GM12878 (cell line): Measurements from ENCODE around the gene MAML2. TPM values are rescaled to one million over a fixed set of nuclear protein-coding genes. Genes with fewer than 3 reads are reported as not detected.
A peak's percentile ranks its signal among the peaks of the same experiment; 100 is the strongest.

ENCODE experiments used
- CBX3 ChIP-seq: fragments of 200-600 bp; sonication (generic); IDR thresholded peaks from 2 replicates; pipeline ENCODE4 v1.6.1; 2016; ENCODE audit warnings: low read depth, borderline replicate concordance
- CHD4 ChIP-seq: fragments of 200-600 bp; sonication (generic); IDR thresholded peaks from 2 replicates; pipeline ENCODE4 v1.6.1; 2016; ENCODE audit warnings: mild to moderate bottlenecking
- HDAC2 ChIP-seq: fragments of 200-600 bp; sonication (generic); IDR thresholded peaks from 2 replicates; pipeline ENCODE4 v1.6.1; 2017
- JUNB ChIP-seq: IDR thresholded peaks from 2 replicates; pipeline ENCODE4 v1.6.1; 2016; ENCODE audit warnings: antibody characterized with exemption, mild to moderate bottlenecking
- KDM1A ChIP-seq: fragments of 200-600 bp; sonication (generic); IDR thresholded peaks from 2 replicates; pipeline ENCODE4 v1.6.1; 2016; ENCODE audit warnings: borderline replicate concordance
- KLF5 ChIP-seq: fragments of 450-650 bp; IDR thresholded peaks from 2 replicates; pipeline ENCODE4 v1.6.1; 2014; ENCODE audit warnings: mild to moderate bottlenecking; ENCODE audit not compliant: partially characterized antibody
- PAX5 ChIP-seq: IDR thresholded peaks from 2 replicates; pipeline ENCODE4 v1.6.1; 2011; ENCODE audit warnings: low read depth, low read length, borderline replicate concordance
- POLR2AphosphoS2 ChIP-seq: IDR thresholded peaks from 2 replicates; pipeline ENCODE4 v1.6.1; 2011; ENCODE audit warnings: low read depth, mild to moderate bottlenecking, low read length, improper control_type of control experiment, moderate library complexity
- RCOR1 ChIP-seq: conservative IDR thresholded peaks from 2 replicates; pipeline ENCODE4 v1.6.1; 2012; ENCODE audit warnings: low read depth, low read length, improper control_type of control experiment
- SP1 ChIP-seq: IDR thresholded peaks from one replicate; pipeline ENCODE4 v1.6.1; 2011; ENCODE audit warnings: low read depth, low read length
- STAT1 ChIP-seq: fragments of 450-650 bp; conservative IDR thresholded peaks from 2 replicates; pipeline ENCODE4 v1.6.1; 2014; ENCODE audit warnings: antibody characterized with exemption, mild to moderate bottlenecking
- TCF3 ChIP-seq: IDR thresholded peaks from 2 replicates; pipeline ENCODE4 v1.6.1; 2012; ENCODE audit warnings: low read depth, mild to moderate bottlenecking, low read length, borderline replicate concordance; ENCODE audit not compliant: insufficient read depth
- polyA plus RNA-seq, 11 experiments: library from polyadenylated mRNA; depleted of rRNA in 4 of 11; unstranded in 6 of 11; stranded (reverse) in 5 of 11; fragments of >200 nt; fragmentation: Nextera tagmentation in 4 of 11; fragmentation: Illumina TruSeq in 1 of 11; extraction: Ambion mirVana in 4 of 11; extraction: Trizol in 1 of 11; gene quantifications; 1 replicate in 1 of 11; 2 replicates in 10 of 11; pipeline versions ENCODE4 v1.2.1 to v1.2.3, GENCODE V29; 2011 to 2016; ENCODE audit warnings: inconsistent platforms in 2 of 11, missing spikeins in 2 of 11, low read depth in 1 of 11
- total RNA-seq, 4 experiments: library from RNA; depleted of rRNA in 3 of 4; stranded (reverse); fragments of >200 nt in 3 of 4; fragmentation: Illumina TruSeq in 1 of 4; extraction: Trizol in 1 of 4; gene quantifications; 2 replicates each; pipeline versions ENCODE4 v1.2.1 to v1.2.3, GENCODE V29; 2013 to 2021
- TF ChIP-seq, protein P1 (sequence below): fragments of 450-650 bp; IDR thresholded peaks from 2 replicates; pipeline ENCODE4 v1.6.1; 2016; ENCODE audit warnings: mild to moderate bottlenecking
- TF ChIP-seq, protein P2 (sequence below): IDR thresholded peaks from 2 replicates; pipeline ENCODE4 v1.6.1; 2011; ENCODE audit warnings: borderline replicate concordance, low read depth, mild to moderate bottlenecking, moderate library complexity, mixed read lengths, low read length; ENCODE audit not compliant: insufficient read depth; ENCODE audit errors: extremely low read length
- TF ChIP-seq, protein P3 (sequence below): IDR thresholded peaks from 2 replicates; pipeline ENCODE4 v1.6.1; 2012; ENCODE audit warnings: low read depth, low read length, improper control_type of control experiment
- TF ChIP-seq, protein P4 (sequence below): fragments of 450-650 bp; IDR thresholded peaks from 2 replicates; pipeline ENCODE4 v1.6.1; 2017; ENCODE audit warnings: mild to moderate bottlenecking, moderate library complexity
- TF ChIP-seq, protein P5 (sequence below): fragments of 450-650 bp; IDR thresholded peaks from 2 replicates; pipeline ENCODE4 v1.6.1; 2017; ENCODE audit warnings: mild to moderate bottlenecking, moderate library complexity

Gene MAML2
- total and polyA plus RNA-seq, 10 of the 15 experiments (the other 5 are each of a cell fraction or from before 2014, with no cell fraction given) = 2.5 to 15.1 (median 12.0) TPM

DNA sequence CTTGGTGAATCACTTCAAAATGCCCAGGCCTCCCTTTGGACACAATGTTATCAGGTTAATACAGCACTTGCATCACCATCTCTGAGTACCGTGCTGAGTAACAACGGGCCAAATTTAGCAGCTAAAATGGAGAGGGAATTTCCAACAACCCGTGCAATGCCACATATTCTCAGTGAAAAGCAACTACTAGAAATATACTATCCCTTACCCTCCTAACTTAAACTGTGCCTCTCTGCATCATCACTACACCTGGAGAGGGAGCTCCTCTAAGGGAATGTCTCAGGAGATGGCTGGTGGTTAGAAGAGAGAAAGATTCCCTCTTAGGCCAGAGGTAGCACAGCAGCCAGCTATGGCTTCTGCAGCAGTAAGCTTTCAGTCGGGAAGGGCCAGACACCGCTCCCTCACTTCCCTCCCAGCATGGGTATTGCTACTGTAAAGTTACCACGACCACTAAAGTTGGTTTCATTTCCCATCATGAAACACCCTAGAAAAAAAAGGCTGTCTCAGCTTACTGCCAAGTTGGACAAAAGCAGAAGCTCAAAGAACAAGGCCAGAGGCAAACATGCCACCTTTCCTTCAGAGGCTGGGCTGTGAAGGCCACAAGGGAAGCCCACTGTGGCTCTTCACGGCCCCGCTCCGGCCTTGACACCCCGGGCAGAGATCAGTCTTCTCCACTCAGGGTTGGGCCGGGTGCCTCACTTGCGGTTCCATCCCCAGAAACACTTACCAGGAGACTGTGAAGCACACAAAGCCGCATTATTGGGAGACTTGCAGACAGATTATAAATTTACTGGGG is 3.9 kb downstream of the MAML2 start (continued):
- TF ChIP-seq CBX3 (no peak), HDAC2 (no peak), KLF5 (no peak), KDM1A (no peak), SP1 (no peak), POLR2AphosphoS2 (no peak), PAX5 (no peak), JUNB (peak; percentile 78), TCF3 (no peak), STAT1 (no peak), RCOR1 (no peak), CHD4 (no peak)
- TF ChIP-seq, protein P1, sequence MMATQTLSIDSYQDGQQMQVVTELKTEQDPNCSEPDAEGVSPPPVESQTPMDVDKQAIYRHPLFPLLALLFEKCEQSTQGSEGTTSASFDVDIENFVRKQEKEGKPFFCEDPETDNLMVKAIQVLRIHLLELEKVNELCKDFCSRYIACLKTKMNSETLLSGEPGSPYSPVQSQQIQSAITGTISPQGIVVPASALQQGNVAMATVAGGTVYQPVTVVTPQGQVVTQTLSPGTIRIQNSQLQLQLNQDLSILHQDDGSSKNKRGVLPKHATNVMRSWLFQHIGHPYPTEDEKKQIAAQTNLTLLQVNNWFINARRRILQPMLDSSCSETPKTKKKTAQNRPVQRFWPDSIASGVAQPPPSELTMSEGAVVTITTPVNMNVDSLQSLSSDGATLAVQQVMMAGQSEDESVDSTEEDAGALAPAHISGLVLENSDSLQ = no peak
- TF ChIP-seq, protein P2, sequence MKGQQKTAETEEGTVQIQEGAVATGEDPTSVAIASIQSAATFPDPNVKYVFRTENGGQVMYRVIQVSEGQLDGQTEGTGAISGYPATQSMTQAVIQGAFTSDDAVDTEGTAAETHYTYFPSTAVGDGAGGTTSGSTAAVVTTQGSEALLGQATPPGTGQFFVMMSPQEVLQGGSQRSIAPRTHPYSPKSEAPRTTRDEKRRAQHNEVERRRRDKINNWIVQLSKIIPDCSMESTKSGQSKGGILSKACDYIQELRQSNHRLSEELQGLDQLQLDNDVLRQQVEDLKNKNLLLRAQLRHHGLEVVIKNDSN = no peak
- TF ChIP-seq, protein P3, sequence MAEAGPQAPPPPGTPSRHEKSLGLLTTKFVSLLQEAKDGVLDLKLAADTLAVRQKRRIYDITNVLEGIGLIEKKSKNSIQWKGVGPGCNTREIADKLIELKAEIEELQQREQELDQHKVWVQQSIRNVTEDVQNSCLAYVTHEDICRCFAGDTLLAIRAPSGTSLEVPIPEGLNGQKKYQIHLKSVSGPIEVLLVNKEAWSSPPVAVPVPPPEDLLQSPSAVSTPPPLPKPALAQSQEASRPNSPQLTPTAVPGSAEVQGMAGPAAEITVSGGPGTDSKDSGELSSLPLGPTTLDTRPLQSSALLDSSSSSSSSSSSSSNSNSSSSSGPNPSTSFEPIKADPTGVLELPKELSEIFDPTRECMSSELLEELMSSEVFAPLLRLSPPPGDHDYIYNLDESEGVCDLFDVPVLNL = no peak
- TF ChIP-seq, protein P4, sequence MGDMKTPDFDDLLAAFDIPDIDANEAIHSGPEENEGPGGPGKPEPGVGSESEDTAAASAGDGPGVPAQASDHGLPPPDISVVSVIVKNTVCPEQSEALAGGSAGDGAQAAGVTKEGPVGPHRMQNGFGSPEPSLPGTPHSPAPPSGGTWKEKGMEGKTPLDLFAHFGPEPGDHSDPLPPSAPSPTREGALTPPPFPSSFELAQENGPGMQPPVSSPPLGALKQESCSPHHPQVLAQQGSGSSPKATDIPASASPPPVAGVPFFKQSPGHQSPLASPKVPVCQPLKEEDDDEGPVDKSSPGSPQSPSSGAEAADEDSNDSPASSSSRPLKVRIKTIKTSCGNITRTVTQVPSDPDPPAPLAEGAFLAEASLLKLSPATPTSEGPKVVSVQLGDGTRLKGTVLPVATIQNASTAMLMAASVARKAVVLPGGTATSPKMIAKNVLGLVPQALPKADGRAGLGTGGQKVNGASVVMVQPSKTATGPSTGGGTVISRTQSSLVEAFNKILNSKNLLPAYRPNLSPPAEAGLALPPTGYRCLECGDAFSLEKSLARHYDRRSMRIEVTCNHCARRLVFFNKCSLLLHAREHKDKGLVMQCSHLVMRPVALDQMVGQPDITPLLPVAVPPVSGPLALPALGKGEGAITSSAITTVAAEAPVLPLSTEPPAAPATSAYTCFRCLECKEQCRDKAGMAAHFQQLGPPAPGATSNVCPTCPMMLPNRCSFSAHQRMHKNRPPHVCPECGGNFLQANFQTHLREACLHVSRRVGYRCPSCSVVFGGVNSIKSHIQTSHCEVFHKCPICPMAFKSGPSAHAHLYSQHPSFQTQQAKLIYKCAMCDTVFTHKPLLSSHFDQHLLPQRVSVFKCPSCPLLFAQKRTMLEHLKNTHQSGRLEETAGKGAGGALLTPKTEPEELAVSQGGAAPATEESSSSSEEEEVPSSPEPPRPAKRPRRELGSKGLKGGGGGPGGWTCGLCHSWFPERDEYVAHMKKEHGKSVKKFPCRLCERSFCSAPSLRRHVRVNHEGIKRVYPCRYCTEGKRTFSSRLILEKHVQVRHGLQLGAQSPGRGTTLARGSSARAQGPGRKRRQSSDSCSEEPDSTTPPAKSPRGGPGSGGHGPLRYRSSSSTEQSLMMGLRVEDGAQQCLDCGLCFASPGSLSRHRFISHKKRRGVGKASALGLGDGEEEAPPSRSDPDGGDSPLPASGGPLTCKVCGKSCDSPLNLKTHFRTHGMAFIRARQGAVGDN = peak; percentile 83
- TF ChIP-seq, protein P5, sequence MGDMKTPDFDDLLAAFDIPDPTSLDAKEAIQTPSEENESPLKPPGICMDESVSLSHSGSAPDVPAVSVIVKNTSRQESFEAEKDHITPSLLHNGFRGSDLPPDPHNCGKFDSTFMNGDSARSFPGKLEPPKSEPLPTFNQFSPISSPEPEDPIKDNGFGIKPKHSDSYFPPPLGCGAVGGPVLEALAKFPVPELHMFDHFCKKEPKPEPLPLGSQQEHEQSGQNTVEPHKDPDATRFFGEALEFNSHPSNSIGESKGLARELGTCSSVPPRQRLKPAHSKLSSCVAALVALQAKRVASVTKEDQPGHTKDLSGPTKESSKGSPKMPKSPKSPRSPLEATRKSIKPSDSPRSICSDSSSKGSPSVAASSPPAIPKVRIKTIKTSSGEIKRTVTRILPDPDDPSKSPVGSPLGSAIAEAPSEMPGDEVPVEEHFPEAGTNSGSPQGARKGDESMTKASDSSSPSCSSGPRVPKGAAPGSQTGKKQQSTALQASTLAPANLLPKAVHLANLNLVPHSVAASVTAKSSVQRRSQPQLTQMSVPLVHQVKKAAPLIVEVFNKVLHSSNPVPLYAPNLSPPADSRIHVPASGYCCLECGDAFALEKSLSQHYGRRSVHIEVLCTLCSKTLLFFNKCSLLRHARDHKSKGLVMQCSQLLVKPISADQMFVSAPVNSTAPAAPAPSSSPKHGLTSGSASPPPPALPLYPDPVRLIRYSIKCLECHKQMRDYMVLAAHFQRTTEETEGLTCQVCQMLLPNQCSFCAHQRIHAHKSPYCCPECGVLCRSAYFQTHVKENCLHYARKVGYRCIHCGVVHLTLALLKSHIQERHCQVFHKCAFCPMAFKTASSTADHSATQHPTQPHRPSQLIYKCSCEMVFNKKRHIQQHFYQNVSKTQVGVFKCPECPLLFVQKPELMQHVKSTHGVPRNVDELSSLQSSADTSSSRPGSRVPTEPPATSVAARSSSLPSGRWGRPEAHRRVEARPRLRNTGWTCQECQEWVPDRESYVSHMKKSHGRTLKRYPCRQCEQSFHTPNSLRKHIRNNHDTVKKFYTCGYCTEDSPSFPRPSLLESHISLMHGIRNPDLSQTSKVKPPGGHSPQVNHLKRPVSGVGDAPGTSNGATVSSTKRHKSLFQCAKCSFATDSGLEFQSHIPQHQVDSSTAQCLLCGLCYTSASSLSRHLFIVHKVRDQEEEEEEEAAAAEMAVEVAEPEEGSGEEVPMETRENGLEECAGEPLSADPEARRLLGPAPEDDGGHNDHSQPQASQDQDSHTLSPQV = no peak
